ENCODE measurements around the gene SPSB2.
"Not testable (repeated sequence)": the region's sequence is repeated elsewhere in the genome, so short reads cannot be mapped to it uniquely, and the experiment has no call there.

Gene SPSB2

GRCh38 chr12:6873094-6874014, at the start of gene SPSB2:
TSS of gene SPSB2 (minus strand) at chr12:6873303. CDS start at chr12:6872901, 402 bp downstream.
- peak; percentile 94 to 99 for DNase-seq

- no peak for DNase-seq
Observed at GRCh38 chr12:6921996-6922946, 49.2 kb upstream of the SPSB2 start.

GRCh38 chr12:6921539-6921938, 48.4 kb upstream of the SPSB2 start:
- no peak for DNase-seq

- no peak for DNase-seq
Observed at GRCh38 chr12:6919588-6919987, 46.5 kb upstream of the SPSB2 start.

GRCh38 chr12:6917491-6918231, 44.6 kb upstream of the SPSB2 start:
- DNase-seq = no peak

GRCh38 chr12:6916426-6917200, 43.5 kb upstream of the SPSB2 start:
- DNase-seq = no peak

- no peak for DNase-seq
Observed at GRCh38 chr12:6915789-6916285, 42.7 kb upstream of the SPSB2 start.

GRCh38 chr12:6914947-6915788, 42.1 kb upstream of the SPSB2 start:
- peak in 1 of 2 experiments; percentile 41 for DNase-seq

- peak; percentile 33 to 67 for DNase-seq
Observed at GRCh38 chr12:6914246-6914946, 41.3 kb upstream of the SPSB2 start, which contains the start of gene ENO2. TSS of gene ENO2 (plus strand) at chr12:6914580. CDS start at chr12:6915833, 1,253 bp downstream.

GRCh38 chr12:6912164-6912935, 39.2 kb upstream of the SPSB2 start:
- DNase-seq = no peak

- no peak for DNase-seq
Observed at GRCh38 chr12:6909421-6910145, 36.5 kb upstream of the SPSB2 start.

GRCh38 chr12:6908141-6908540, 35.0 kb upstream of the SPSB2 start:
- not testable (repeated sequence) for DNase-seq

- DNase-seq = no peak
Observed at GRCh38 chr12:6905414-6906040, 32.4 kb upstream of the SPSB2 start.

- DNase-seq = peak; percentile 97 to 98
Observed at GRCh38 chr12:6904280-6905276, 31.5 kb upstream of the SPSB2 start, which contains the start of gene LRRC23. TSS of gene LRRC23 (plus strand) at chr12:6904822. CDS start at chr12:6905634, 812 bp downstream.

- DNase-seq = no peak
Observed at GRCh38 chr12:6903722-6904121, 30.6 kb upstream of the SPSB2 start.

GRCh38 chr12:6902448-6902847, 29.3 kb upstream of the SPSB2 start:
- no peak for DNase-seq

Data from NCI-H446 (cell line).